Activated naive CD4-positive, alpha-beta T cell treated with anti-CD3 and anti-CD28 coated beads, Interleukin-2, amount 50 U/mL, for 24 hours (primary cell): ENCODE data around the gene RHD.
A peak's percentile ranks its signal among the peaks of the same experiment; 100 is the strongest.
"Not testable (repeated sequence)": the region's sequence is repeated elsewhere in the genome, so short reads cannot be mapped to it uniquely, and the experiment has no call there.

ENCODE experiments used
- H3K27ac Mint-ChIP-seq: one replicate; pipeline ENCODE4 v1.8.0; 2021; ENCODE audit warnings: mild to moderate bottlenecking, mixed read lengths
- H3K27me3 Mint-ChIP-seq: one replicate; pipeline ENCODE4 v1.8.0; 2021; ENCODE audit warnings: mixed read lengths
- H3K36me3 Mint-ChIP-seq: one replicate; pipeline ENCODE4 v1.8.0; 2021; ENCODE audit warnings: mixed read lengths
- H3K4me1 Mint-ChIP-seq: one replicate; pipeline ENCODE4 v1.8.0; 2021; ENCODE audit warnings: mixed read lengths
- H3K4me3 Mint-ChIP-seq: one replicate; pipeline ENCODE4 v1.8.0; 2021; ENCODE audit warnings: mild to moderate bottlenecking, mixed read lengths
- H3K9me3 Mint-ChIP-seq: one replicate; pipeline ENCODE4 v1.8.0; 2021; ENCODE audit warnings: mixed read lengths

Gene RHD

GRCh38 chr1:25285862-25286261, 13.6 kb downstream of the RHD start:
- H3K9me3 Mint-ChIP-seq, H3K4me3 Mint-ChIP-seq: not testable (repeated sequence)

GRCh38 chr1:25287164-25287563, 14.9 kb downstream of the RHD start:
- H3K27me3 Mint-ChIP-seq, H3K4me1 Mint-ChIP-seq, H3K4me3 Mint-ChIP-seq, H3K36me3 Mint-ChIP-seq, H3K27ac Mint-ChIP-seq, H3K9me3 Mint-ChIP-seq: not testable (repeated sequence)

More at GRCh38 chr1:25285862-25286261, 13.6 kb downstream of the RHD start:
- H3K27me3 Mint-ChIP-seq, H3K4me1 Mint-ChIP-seq, H3K27ac Mint-ChIP-seq, H3K36me3 Mint-ChIP-seq: not testable (repeated sequence)

GRCh38 chr1:25288573-25289101, 16.3 kb downstream of the RHD start:
- H3K27ac Mint-ChIP-seq, H3K4me3 Mint-ChIP-seq, H3K36me3 Mint-ChIP-seq, H3K4me1 Mint-ChIP-seq, H3K27me3 Mint-ChIP-seq, H3K9me3 Mint-ChIP-seq: not testable (repeated sequence)

GRCh38 chr1:25290043-25290442, 17.7 kb downstream of the RHD start:
- not testable (repeated sequence) for H3K27me3 Mint-ChIP-seq, H3K36me3 Mint-ChIP-seq, H3K27ac Mint-ChIP-seq, H3K4me1 Mint-ChIP-seq, H3K9me3 Mint-ChIP-seq, H3K4me3 Mint-ChIP-seq

- H3K27ac Mint-ChIP-seq, H3K36me3 Mint-ChIP-seq, H3K4me1 Mint-ChIP-seq, H3K9me3 Mint-ChIP-seq, H3K4me3 Mint-ChIP-seq, H3K27me3 Mint-ChIP-seq: not testable (repeated sequence)
Observed at GRCh38 chr1:25293426-25293825, 21.1 kb downstream of the RHD start.

- not testable (repeated sequence) for H3K36me3 Mint-ChIP-seq, H3K27me3 Mint-ChIP-seq, H3K27ac Mint-ChIP-seq, H3K4me3 Mint-ChIP-seq, H3K9me3 Mint-ChIP-seq, H3K4me1 Mint-ChIP-seq
Observed at GRCh38 chr1:25294889-25295826, 22.8 kb downstream of the RHD start.

- not testable (repeated sequence) for H3K9me3 Mint-ChIP-seq, H3K4me1 Mint-ChIP-seq, H3K4me3 Mint-ChIP-seq
Observed at GRCh38 chr1:25296501-25296900, 24.2 kb downstream of the RHD start.

GRCh38 chr1:25300729-25301128, 28.4 kb downstream of the RHD start:
- H3K36me3 Mint-ChIP-seq, H3K4me3 Mint-ChIP-seq, H3K9me3 Mint-ChIP-seq: not testable (repeated sequence)

More at GRCh38 chr1:25296501-25296900, 24.2 kb downstream of the RHD start:
- not testable (repeated sequence) for H3K36me3 Mint-ChIP-seq, H3K27ac Mint-ChIP-seq, H3K27me3 Mint-ChIP-seq

GRCh38 chr1:25302330-25302729, 30.0 kb downstream of the RHD start:
- not testable (repeated sequence) for H3K4me1 Mint-ChIP-seq, H3K4me3 Mint-ChIP-seq, H3K27me3 Mint-ChIP-seq, H3K36me3 Mint-ChIP-seq, H3K27ac Mint-ChIP-seq, H3K9me3 Mint-ChIP-seq

More at GRCh38 chr1:25300729-25301128, 28.4 kb downstream of the RHD start:
- not testable (repeated sequence) for H3K4me1 Mint-ChIP-seq, H3K27ac Mint-ChIP-seq, H3K27me3 Mint-ChIP-seq

GRCh38 chr1:25304936-25305335, 32.6 kb downstream of the RHD start:
- not testable (repeated sequence) for H3K27me3 Mint-ChIP-seq, H3K36me3 Mint-ChIP-seq, H3K4me1 Mint-ChIP-seq, H3K9me3 Mint-ChIP-seq, H3K4me3 Mint-ChIP-seq
- H3K27ac Mint-ChIP-seq: peak overlapping the region; percentile 17

GRCh38 chr1:25308168-25308567, 35.9 kb downstream of the RHD start:
- H3K27me3 Mint-ChIP-seq, H3K36me3 Mint-ChIP-seq: not testable (repeated sequence)

GRCh38 chr1:25309085-25309484, 36.8 kb downstream of the RHD start:
- H3K36me3 Mint-ChIP-seq, H3K4me1 Mint-ChIP-seq, H3K27ac Mint-ChIP-seq, H3K9me3 Mint-ChIP-seq, H3K4me3 Mint-ChIP-seq, H3K27me3 Mint-ChIP-seq: not testable (repeated sequence)

More at GRCh38 chr1:25308168-25308567, 35.9 kb downstream of the RHD start:
- H3K4me3 Mint-ChIP-seq, H3K27ac Mint-ChIP-seq, H3K9me3 Mint-ChIP-seq, H3K4me1 Mint-ChIP-seq: not testable (repeated sequence)

GRCh38 chr1:25309486-25309885, 37.2 kb downstream of the RHD start:
- not testable (repeated sequence) for H3K27ac Mint-ChIP-seq, H3K36me3 Mint-ChIP-seq, H3K27me3 Mint-ChIP-seq, H3K9me3 Mint-ChIP-seq, H3K4me1 Mint-ChIP-seq, H3K4me3 Mint-ChIP-seq

GRCh38 chr1:25312806-25313470, 40.6 kb downstream of the RHD start:
- not testable (repeated sequence) for H3K27ac Mint-ChIP-seq, H3K4me1 Mint-ChIP-seq, H3K27me3 Mint-ChIP-seq, H3K9me3 Mint-ChIP-seq, H3K36me3 Mint-ChIP-seq, H3K4me3 Mint-ChIP-seq

GRCh38 chr1:25320314-25320938, 48.1 kb downstream of the RHD start:
- not testable (repeated sequence) for H3K36me3 Mint-ChIP-seq, H3K4me3 Mint-ChIP-seq, H3K4me1 Mint-ChIP-seq, H3K27ac Mint-ChIP-seq, H3K9me3 Mint-ChIP-seq, H3K27me3 Mint-ChIP-seq

GRCh38 chr1:25322127-25322526, 49.8 kb downstream of the RHD start:
- not testable (repeated sequence) for H3K9me3 Mint-ChIP-seq, H3K27me3 Mint-ChIP-seq, H3K4me1 Mint-ChIP-seq, H3K4me3 Mint-ChIP-seq, H3K36me3 Mint-ChIP-seq, H3K27ac Mint-ChIP-seq
